Activated CD8-positive, alpha-beta memory T cell treated with anti-CD3 and anti-CD28 coated beads, Interleukin-2, amount 50 U/mL, for 48 hours (primary cell): ENCODE results near the gene LAPTM4A.
"Not testable (repeated sequence)": the region's sequence is repeated elsewhere in the genome, so short reads cannot be mapped to it uniquely, and the experiment has no call there.

ENCODE experiments used
- DNase-seq: peaks from one replicate; pipeline ENCODE4 v3.0.0-alpha.2; 2020

LAPTM4A gene

DNA sequence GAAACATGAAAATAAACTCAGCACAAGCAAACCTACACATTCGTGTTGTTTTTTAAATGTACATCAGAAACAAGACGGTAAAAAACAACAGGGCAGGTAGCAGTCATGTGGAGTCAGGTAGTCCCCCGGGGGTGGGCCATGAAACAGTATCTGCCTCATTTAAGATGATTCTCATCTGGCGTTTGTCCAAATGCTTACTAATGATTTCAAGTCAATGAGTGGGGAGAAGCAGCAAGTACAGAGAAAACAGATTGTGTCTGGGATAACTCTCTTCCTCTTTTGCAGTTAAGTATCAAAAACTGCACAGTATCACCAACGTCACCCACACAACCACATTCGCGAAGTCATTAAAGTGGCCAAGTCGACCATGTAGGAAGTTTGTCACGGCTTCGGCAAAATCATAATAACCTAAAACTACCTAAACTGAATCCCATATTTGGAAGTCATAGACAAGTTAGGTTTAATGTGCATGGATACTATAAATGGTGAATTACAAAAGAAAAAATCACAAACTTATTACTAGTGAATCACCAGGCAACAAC, 1.3 kb downstream of the LAPTM4A start:
- no peak for DNase-seq

GRCh38 chr2:20049637-20050036, 1.8 kb downstream of the LAPTM4A start:
- DNase-seq, result no peak

DNA sequence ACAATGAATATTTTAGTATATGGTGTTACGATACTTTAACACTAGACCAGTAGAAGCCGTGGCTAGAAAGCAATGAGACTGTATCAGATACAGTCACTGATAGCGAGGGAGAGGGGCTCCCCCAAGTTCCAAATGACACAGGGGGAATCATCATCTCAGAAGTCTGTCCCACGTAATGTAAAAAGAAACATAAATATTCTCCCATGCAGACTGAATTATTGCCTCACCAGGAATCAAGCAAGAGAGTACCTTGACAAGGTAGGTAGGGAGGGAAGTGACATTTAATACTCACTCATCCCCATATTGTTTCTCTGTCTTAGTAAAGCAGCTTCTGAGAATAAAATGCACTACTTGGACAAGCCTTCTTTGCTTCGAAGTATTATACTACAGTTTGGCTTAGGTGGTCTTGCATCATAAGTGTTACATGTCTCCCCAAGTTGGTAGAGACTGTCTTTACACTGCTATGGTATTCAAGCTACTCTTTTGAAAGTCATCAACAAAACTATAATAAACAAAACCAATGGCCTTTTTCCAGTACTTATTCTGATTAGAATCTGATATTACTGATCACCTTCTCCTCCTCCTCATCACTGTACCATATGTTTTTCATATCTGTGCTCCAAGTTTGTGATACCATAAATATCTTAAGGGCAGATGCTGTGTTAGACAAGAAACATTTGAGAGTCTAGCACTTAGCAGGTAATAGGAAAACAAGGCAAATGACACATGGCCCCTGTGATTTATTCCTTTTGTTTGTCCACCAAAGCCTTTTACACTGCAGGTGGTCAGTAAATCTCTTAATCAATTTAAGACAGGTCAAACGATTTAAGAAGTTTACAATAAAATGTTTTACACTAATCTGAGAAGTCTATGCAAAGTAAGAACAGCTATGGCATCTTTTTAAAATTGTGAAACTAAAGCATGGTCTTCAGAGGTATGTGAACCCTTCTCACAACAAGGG, 2.7 kb downstream of the LAPTM4A start:
- no peak for DNase-seq

DNA sequence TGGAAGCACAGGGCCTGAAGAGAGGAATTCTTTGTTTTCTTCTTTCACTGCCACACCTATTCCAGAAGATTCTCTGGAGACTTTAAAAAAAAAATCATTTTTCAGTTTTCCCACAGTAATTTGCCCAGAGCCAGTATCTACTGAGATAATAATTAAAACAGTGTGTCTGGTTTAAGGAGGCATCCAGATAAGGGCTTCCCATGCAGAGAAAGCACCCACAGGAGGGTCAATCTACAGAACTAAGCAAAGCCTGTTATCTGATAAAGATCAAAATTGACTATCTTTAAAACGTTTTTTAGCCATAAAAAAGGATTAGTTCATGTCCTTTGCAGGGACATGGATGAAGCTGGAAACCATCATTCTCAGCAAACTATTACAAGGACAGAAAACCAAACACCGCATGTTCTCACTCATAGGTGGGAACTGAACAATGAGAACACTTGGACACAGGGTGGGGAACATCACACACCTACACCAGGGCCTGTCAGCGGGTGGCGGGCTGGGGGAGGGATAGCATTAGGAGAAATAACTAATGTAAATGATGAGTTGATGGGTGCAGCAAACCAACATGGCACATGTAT, 5.6 kb downstream of the LAPTM4A start:
- not testable (repeated sequence) for DNase-seq

GRCh38 chr2:20044778-20045177, 6.7 kb downstream of the LAPTM4A start:
- DNase-seq, result no peak

- DNase-seq, result no peak
These were observed 8.9 kb downstream of the LAPTM4A start for GRCh38 chr2:20042531-20042930.

GRCh38 chr2:20040489-20041172, 10.8 kb downstream of the LAPTM4A start:
- DNase-seq, result no peak

DNA sequence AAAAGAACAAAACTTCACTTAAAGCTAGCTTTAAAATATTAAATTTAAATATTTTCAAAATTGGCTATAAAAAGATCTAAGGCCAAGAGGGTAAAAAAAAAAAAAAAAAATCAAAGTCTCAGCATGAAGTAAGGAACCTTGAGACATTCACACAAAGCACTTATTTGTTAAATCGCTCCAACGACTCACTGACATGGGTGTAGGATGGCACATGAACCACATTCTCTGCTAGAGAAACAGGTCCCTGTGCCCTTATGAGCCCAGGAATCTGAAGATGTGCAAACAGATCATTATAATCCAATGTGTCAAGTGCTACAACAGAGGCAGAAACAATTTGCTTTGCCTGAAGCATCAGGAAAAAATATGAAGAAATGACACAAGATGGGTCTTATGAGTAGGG, 13.8 kb downstream of the LAPTM4A start:
- no peak for DNase-seq

- DNase-seq, result no peak
These were observed 15.3 kb downstream of the LAPTM4A start for GRCh38 chr2:20035955-20036666.

GRCh38 chr2:20034821-20035220, 16.6 kb downstream of the LAPTM4A start:
- DNase-seq, result no peak

GRCh38 chr2:20034218-20034617, 17.2 kb downstream of the LAPTM4A start:
- DNase-seq, result no peak

GRCh38 chr2:20033322-20033721, 18.1 kb downstream of the LAPTM4A start:
- no peak for DNase-seq

DNA sequence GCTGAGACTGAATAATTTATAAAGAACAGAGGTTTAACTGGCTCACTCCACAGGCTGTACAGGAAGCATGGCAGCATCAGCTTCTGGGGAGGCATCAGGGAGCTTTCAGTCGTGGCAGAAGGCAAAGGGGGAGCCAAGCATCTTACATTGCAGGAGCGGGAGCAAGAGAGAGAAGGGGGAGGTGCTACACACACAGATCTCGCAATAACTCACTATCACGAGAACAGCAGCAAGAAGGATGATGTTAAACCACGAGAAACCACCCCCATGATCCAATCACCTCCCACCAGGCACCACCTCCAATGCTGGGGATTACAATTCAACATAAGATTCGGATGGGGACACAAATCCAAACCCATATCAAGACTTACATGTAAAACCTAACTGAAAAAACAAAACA, 21.2 kb downstream of the LAPTM4A start:
- DNase-seq, result no peak

GRCh38 chr2:20027705-20028434, 23.6 kb downstream of the LAPTM4A start:
- no peak for DNase-seq

DNA sequence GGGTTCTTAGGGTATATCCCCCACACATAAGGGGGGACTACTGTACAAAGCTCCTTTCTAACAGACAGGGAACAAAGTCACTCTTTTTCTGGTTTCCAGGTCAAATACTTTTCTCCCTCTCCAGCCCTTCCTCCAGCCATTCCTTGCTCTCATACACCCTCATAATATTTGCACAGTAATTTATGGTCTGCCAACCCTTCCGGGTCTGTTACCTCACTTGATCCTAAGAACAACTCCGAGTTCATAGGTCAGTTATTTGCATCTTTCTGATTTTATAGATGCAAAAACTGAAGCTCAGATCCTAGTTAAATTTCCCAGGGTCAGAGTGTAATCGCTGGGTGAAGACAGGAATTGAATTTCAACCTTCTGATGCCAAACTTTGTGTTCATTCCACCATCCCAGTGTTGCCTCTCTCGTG, 24.2 kb downstream of the LAPTM4A start:
- DNase-seq, result no peak

- no peak for DNase-seq
These were observed 26.2 kb downstream of the LAPTM4A start for GRCh38 chr2:20025065-20025786.

GRCh38 chr2:20023688-20024087, 27.7 kb downstream of the LAPTM4A start:
- DNase-seq, result no peak

- no peak for DNase-seq
These were observed 29.9 kb downstream of the LAPTM4A start for GRCh38 chr2:20021405-20022009.

GRCh38 chr2:20019747-20020146, 31.7 kb downstream of the LAPTM4A start:
- no peak for DNase-seq

DNA sequence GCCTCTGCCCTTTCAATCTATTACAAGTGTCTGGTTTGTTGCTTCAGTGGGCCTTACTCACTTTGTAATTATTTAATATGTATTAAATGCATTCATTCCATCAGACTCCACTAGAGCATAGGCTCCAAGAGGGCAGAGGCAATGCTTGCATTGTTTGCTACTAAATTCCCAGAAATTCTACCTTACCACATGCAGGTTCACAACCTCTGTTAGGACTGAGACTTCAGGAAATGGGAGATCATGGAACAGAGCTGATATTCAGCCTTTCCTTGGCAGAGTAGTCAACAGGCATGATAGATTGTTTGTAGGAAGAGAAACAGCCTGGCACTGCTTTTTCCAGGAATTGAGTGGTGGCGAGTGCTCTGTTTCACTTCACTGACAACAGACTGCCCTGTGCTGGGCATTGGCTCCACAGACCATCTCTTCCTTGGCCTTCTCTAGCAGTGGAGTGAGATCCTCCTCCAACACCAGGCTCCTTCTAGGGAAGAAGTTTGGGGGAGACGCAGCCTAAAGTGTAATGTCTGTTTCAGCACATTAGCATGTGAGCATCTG, 32.8 kb downstream of the LAPTM4A start:
- no peak for DNase-seq

DNA sequence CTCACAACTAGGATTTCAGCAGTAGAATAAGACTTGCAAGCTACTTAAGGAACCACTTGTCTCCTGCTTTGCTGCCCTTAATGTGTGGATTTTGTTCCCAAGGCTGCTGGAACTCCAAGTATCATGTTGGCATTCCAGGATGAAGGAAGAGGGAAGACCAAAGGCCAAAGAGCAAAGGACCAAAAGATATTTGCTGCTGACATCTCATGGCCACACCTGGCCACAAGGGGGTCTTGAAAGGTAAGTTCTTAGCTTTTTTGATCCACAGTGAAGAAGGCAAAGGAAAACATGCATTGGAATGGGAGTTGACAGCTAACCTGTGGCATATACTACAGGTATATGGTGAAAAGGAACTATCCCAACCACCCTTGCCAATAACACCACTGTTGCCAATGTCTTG, 35.1 kb downstream of the LAPTM4A start:
- no peak for DNase-seq
